Activated B cell treated with CpG ODN at 0.5 μM for 24 hours (primary cell): ENCODE data around the gene TFB1M. TPM values are rescaled to one million over a fixed set of nuclear protein-coding genes. Genes with fewer than 3 reads are reported as not detected.
"Not testable (repeated sequence)": the region's sequence is repeated elsewhere in the genome, so short reads cannot be mapped to it uniquely, and the experiment has no call there.

Source experiments
- ATAC-seq: fragments of 200-7000 bp; cut with Tn5 transposase; one replicate; pipeline ENCODE4 v1.10.0; 2021; ENCODE audit warnings: low read depth, mild to moderate bottlenecking, moderate library complexity
- CTCF ChIA-PET: fragments of 350-600 bp; sonication (Branson Sonifier 250); formaldehyde crosslinking; loops from one replicate; lab custom pipeline; 2021; ENCODE audit warnings: antibody characterized with exemption; lab: Charles Lee
- POLR2A ChIA-PET: fragments of 350-600 bp; sonication (Branson Sonifier 250); formaldehyde crosslinking; loops from one replicate; lab custom pipeline; 2021; ENCODE audit warnings: antibody characterized with exemption; lab: Charles Lee
- DNase-seq: peaks from one replicate; pipeline ENCODE4 v3.0.0; 2022
- H3K27ac Mint-ChIP-seq: one replicate; pipeline ENCODE4 v1.8.0; 2020; ENCODE audit warnings: mixed read lengths
- H3K27me3 Mint-ChIP-seq: one replicate; pipeline ENCODE4 v1.8.0; 2021; ENCODE audit warnings: mixed read lengths
- H3K36me3 Mint-ChIP-seq: one replicate; pipeline ENCODE4 v1.8.0; 2021; ENCODE audit warnings: low read depth, mixed read lengths
- H3K4me1 Mint-ChIP-seq: one replicate; pipeline ENCODE4 v1.8.0; 2021; ENCODE audit warnings: mixed read lengths
- H3K4me3 Mint-ChIP-seq: one replicate; pipeline ENCODE4 v1.8.0; 2020; ENCODE audit warnings: mild to moderate bottlenecking, mixed read lengths
- H3K9me3 Mint-ChIP-seq: one replicate; pipeline ENCODE4 v1.8.0; 2020; ENCODE audit warnings: mixed read lengths
- CTCF ChIP-seq: fragments of 200-600 bp; IDR thresholded peaks from one replicate; pipeline ENCODE4 v1.8.0; 2022; ENCODE audit warnings: antibody characterized with exemption, mild to moderate bottlenecking
- intact Hi-C: fragments of 100-400 bp; cut with micrococcal nuclease; formaldehyde crosslinking; loops from one replicate; pipeline ENCODE4 v1.15.1; 2024
- total RNA-seq: library from RNA; stranded (reverse); gene quantifications from 2 replicates; pipeline ENCODE4 v1.2.3, GENCODE V29; 2022

TFB1M gene
- total RNA-seq, 1 donor from 2014 or later, result 41.5 TPM

- POLR2A ChIA-PET, result no interaction called here
Measured at GRCh38 chr6:155235087-155235486, 79.2 kb downstream of the TFB1M start.

GRCh38 chr6:155234687-155235086 is 79.6 kb downstream of the TFB1M start:
- H3K9me3 Mint-ChIP-seq, result peaks cover 7% of the 10 kb centered on the region
- CTCF ChIA-PET, result no interaction called here
- no peak for TF ChIP-seq CTCF
- ATAC-seq, result no peak
- H3K36me3 Mint-ChIP-seq, result no peaks in the 10 kb centered on the region
- H3K4me1 Mint-ChIP-seq, result no peaks in the 10 kb centered on the region
- H3K4me3 Mint-ChIP-seq, result no peak overlapping the region
- H3K27me3 Mint-ChIP-seq, result no peaks in the 10 kb centered on the region
- intact Hi-C loops, result no loop called here
- POLR2A ChIA-PET, result no interaction called here
- H3K27ac Mint-ChIP-seq, result no peak overlapping the region
- no peak for DNase-seq

More at GRCh38 chr6:155235087-155235486, 79.2 kb downstream of the TFB1M start:
- no peak for TF ChIP-seq CTCF
- Mint-ChIP-seq H3K27me3 (no peaks in the 10 kb centered on the region), H3K9me3 (peaks cover 7% of the 10 kb centered on the region), H3K36me3 (no peaks in the 10 kb centered on the region), H3K4me3 (no peak overlapping the region), H3K4me1 (no peaks in the 10 kb centered on the region), H3K27ac (no peak overlapping the region)
- CTCF ChIA-PET, result no interaction called here
- DNase-seq (no peak), ATAC-seq (no peak)
- intact Hi-C loops, result no loop called here

GRCh38 chr6:155234167-155234566 is 80.1 kb downstream of the TFB1M start:
- no peak overlapping the region for H3K27ac Mint-ChIP-seq
- no peak overlapping the region for H3K4me3 Mint-ChIP-seq
- ChIA-PET POLR2A (no interaction called here), CTCF (no interaction called here)
- H3K9me3 Mint-ChIP-seq, result peaks cover 7% of the 10 kb centered on the region
- intact Hi-C loops, result no loop called here
- TF ChIP-seq CTCF, result no peak
- H3K4me1 Mint-ChIP-seq, result no peaks in the 10 kb centered on the region
- H3K27me3 Mint-ChIP-seq, result no peaks in the 10 kb centered on the region
- DNase-seq, result no peak
- no peak for ATAC-seq
- H3K36me3 Mint-ChIP-seq, result no peaks in the 10 kb centered on the region

GRCh38 chr6:155232848-155233247 is 81.4 kb downstream of the TFB1M start:
- intact Hi-C loops, result no loop called here
- Mint-ChIP-seq H3K4me1 (no peaks in the 10 kb centered on the region), H3K27ac (no peak overlapping the region), H3K27me3 (no peaks in the 10 kb centered on the region), H3K4me3 (no peak overlapping the region), H3K9me3 (peaks cover 5% of the 10 kb centered on the region), H3K36me3 (no peaks in the 10 kb centered on the region)
- POLR2A ChIA-PET, result no interaction called here
- CTCF ChIA-PET, result no interaction called here
- no peak for TF ChIP-seq CTCF
- ATAC-seq, result no peak
- DNase-seq, result no peak

- H3K36me3 Mint-ChIP-seq, H3K9me3 Mint-ChIP-seq, H3K4me3 Mint-ChIP-seq, POLR2A ChIA-PET, H3K27me3 Mint-ChIP-seq, ATAC-seq, H3K27ac Mint-ChIP-seq, intact Hi-C loops, DNase-seq, CTCF ChIA-PET, H3K4me1 Mint-ChIP-seq: not testable (repeated sequence)
Measured at GRCh38 chr6:155230975-155231374, 83.3 kb downstream of the TFB1M start.

GRCh38 chr6:155228546-155229166 is 85.6 kb downstream of the TFB1M start:
- Mint-ChIP-seq H3K36me3 (no peaks in the 10 kb centered on the region), H3K4me3 (no peak overlapping the region), H3K9me3 (no peaks in the 10 kb centered on the region), H3K27me3 (no peaks in the 10 kb centered on the region), H3K4me1 (no peaks in the 10 kb centered on the region), H3K27ac (no peak overlapping the region)
- no peak for DNase-seq
- ChIA-PET CTCF (no interaction called here), POLR2A (no interaction called here)
- intact Hi-C loops, result no loop called here
- no peak for TF ChIP-seq CTCF
- ATAC-seq, result no peak
